Smooth muscle cell (in vitro differentiated cells): ENCODE measurements around the gene CD82. TPM values are rescaled to one million over a fixed set of nuclear protein-coding genes. Genes with fewer than 3 reads are reported as not detected.
A peak's percentile ranks its signal among the peaks of the same experiment; 100 is the strongest.

ENCODE experiments used
- DNase-seq: peaks from one replicate; lab custom pipeline; 2025; ENCODE audit not compliant: unreplicated experiment; lab: John Stamatoyannopoulos, UW
- H2AFZ ChIP-seq: fragments of 200-600 bp; sonication (generic); 2 replicates; pipeline ENCODE4 v1.6.0; 2016; ENCODE audit warnings: antibody characterized with exemption, low read depth, mild to moderate bottlenecking
- H3F3A ChIP-seq: fragments of 200-600 bp; sonication (generic); 2 replicates; pipeline ENCODE4 v1.6.0; 2017; ENCODE audit warnings: antibody characterized with exemption, low read depth
- H3K27ac ChIP-seq: fragments of 200-600 bp; sonication (generic); 2 replicates; pipeline ENCODE4 v1.5.1; 2016; ENCODE audit warnings: low read depth, mild to moderate bottlenecking
- H3K27me3 ChIP-seq: fragments of 200-600 bp; sonication (generic); 2 replicates; pipeline ENCODE4 v1.6.1; 2016; ENCODE audit warnings: low read depth, mild to moderate bottlenecking
- H3K36me3 ChIP-seq: fragments of 200-600 bp; sonication (generic); 2 replicates; pipeline ENCODE4 v1.5.1; 2016; ENCODE audit warnings: low read depth
- H3K4me1 ChIP-seq: fragments of 200-600 bp; sonication (generic); 2 replicates; pipeline ENCODE4 v1.5.1; 2016; ENCODE audit warnings: low read depth
- H3K4me2 ChIP-seq: fragments of 200-600 bp; sonication (generic); 2 replicates; pipeline ENCODE4 v1.6.0; 2016; ENCODE audit warnings: mild to moderate bottlenecking
- H3K4me3 ChIP-seq: fragments of 200-600 bp; sonication (generic); 2 replicates; pipeline ENCODE4 v1.5.1; 2016; ENCODE audit warnings: mild to moderate bottlenecking
- H3K79me2 ChIP-seq: fragments of 200-600 bp; sonication (generic); 2 replicates; pipeline ENCODE4 v1.6.0; 2016; ENCODE audit warnings: low read depth, mild to moderate bottlenecking
- H3K9ac ChIP-seq: fragments of 200-600 bp; sonication (generic); 2 replicates; pipeline ENCODE4 v1.6.0; 2016; ENCODE audit warnings: low read depth
- H3K9me3 ChIP-seq: fragments of 200-600 bp; sonication (generic); replicated peaks from 2 replicates; pipeline ENCODE4 v1.5.1; 2016; ENCODE audit warnings: low read depth
- H4K20me1 ChIP-seq: fragments of 200-600 bp; sonication (generic); 2 replicates; pipeline ENCODE4 v1.6.0; 2016; ENCODE audit warnings: low read depth
- WGBS: methylation state at CpG from one replicate; pipeline ENCODE4 v1.1.7; 2016; ENCODE audit warnings: low lambda C conversion rate; 5-methylcytosine and 5-hydroxymethylcytosine counted together
- polyA plus RNA-seq: library from polyadenylated mRNA; unstranded; fragments of >200 nt; fragmentation: Nextera tagmentation; extraction: Ambion mirVana; gene quantifications from 2 replicates; pipeline ENCODE4 v1.2.1, GENCODE V29; 2016
- total RNA-seq: library from RNA; depleted of rRNA; stranded (reverse); fragments of >200 nt; gene quantifications from 2 replicates; pipeline ENCODE4 v1.2.3, GENCODE V29; 2014
- TF ChIP-seq, protein P1 (sequence below): fragments of 200-600 bp; sonication (generic); IDR thresholded peaks from 2 replicates; pipeline ENCODE4 v1.5.1; 2017; ENCODE audit warnings: borderline replicate concordance, mild to moderate bottlenecking, antibody characterized with exemption; ENCODE audit not compliant: insufficient read depth, poor library complexity, severe bottlenecking

Gene CD82
- total and polyA plus RNA-seq, 2 experiments from 2014 or later: 58.6 to 270 TPM

DNA sequence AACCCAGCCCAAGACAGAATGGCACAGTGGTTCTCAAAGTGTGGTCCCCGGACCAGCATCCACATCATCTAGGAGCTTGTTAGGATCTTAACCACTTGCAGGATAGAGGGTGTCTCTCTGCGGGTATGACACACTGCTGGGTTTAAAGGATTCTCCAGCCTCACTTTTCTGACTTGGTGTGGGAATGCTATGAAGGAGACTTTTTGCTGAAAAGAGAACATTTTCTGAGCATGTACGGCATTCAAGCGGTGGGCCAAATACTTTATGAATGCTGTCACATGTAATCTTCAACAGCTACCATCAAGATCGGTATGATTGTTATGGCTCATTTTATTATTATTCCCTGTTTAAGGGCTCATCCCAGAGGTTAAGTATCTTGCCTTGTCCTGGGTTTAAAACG lies 1.8 kb upstream of the CD82 start:
- peaks cover 39% of the 10 kb centered on the region for H3K4me1 ChIP-seq
- H3K9me3 ChIP-seq: no peaks in the 10 kb centered on the region
- H2AFZ ChIP-seq: no peak overlapping the region
- peak overlapping the region; percentile 84 for H3K4me2 ChIP-seq
- peaks cover 11% of the 10 kb centered on the region for H3K79me2 ChIP-seq
- peak overlapping the region; percentile 97 for H3K27ac ChIP-seq
- H3K9ac ChIP-seq: no peak overlapping the region
- DNase-seq: no peak
- H3K27me3 ChIP-seq: no peaks in the 10 kb centered on the region
- H3K4me3 ChIP-seq: no peak overlapping the region
- WGBS: 46% methylated on average over 6 of the region's 6 CpGs
- H3K36me3 ChIP-seq: no peaks in the 10 kb centered on the region
- H3F3A ChIP-seq: peaks cover 10% of the 10 kb centered on the region
- TF ChIP-seq, protein P1, sequence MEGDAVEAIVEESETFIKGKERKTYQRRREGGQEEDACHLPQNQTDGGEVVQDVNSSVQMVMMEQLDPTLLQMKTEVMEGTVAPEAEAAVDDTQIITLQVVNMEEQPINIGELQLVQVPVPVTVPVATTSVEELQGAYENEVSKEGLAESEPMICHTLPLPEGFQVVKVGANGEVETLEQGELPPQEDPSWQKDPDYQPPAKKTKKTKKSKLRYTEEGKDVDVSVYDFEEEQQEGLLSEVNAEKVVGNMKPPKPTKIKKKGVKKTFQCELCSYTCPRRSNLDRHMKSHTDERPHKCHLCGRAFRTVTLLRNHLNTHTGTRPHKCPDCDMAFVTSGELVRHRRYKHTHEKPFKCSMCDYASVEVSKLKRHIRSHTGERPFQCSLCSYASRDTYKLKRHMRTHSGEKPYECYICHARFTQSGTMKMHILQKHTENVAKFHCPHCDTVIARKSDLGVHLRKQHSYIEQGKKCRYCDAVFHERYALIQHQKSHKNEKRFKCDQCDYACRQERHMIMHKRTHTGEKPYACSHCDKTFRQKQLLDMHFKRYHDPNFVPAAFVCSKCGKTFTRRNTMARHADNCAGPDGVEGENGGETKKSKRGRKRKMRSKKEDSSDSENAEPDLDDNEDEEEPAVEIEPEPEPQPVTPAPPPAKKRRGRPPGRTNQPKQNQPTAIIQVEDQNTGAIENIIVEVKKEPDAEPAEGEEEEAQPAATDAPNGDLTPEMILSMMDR: no peak
- H4K20me1 ChIP-seq: no peaks in the 10 kb centered on the region

GRCh38 chr11:44564166-44564565 lies 1.3 kb upstream of the CD82 start:
- Histone ChIP-seq H3K4me1 (peaks cover 36% of the 10 kb centered on the region), H3K4me2 (peak overlapping the region; percentile 84), H3K27ac (peak overlapping the region; percentile 97), H3K4me3 (no peak overlapping the region), H3K36me3 (no peaks in the 10 kb centered on the region), H2AFZ (no peak overlapping the region), H3K79me2 (peaks cover 11% of the 10 kb centered on the region), H3K27me3 (no peaks in the 10 kb centered on the region), H3F3A (peaks cover 10% of the 10 kb centered on the region), H4K20me1 (no peaks in the 10 kb centered on the region), H3K9me3 (no peaks in the 10 kb centered on the region), H3K9ac (peak overlapping the region; percentile 84)
- no peak for DNase-seq
- WGBS: 69% methylated on average over 7 of the region's 7 CpGs
- TF ChIP-seq, protein P1: no peak

DNA sequence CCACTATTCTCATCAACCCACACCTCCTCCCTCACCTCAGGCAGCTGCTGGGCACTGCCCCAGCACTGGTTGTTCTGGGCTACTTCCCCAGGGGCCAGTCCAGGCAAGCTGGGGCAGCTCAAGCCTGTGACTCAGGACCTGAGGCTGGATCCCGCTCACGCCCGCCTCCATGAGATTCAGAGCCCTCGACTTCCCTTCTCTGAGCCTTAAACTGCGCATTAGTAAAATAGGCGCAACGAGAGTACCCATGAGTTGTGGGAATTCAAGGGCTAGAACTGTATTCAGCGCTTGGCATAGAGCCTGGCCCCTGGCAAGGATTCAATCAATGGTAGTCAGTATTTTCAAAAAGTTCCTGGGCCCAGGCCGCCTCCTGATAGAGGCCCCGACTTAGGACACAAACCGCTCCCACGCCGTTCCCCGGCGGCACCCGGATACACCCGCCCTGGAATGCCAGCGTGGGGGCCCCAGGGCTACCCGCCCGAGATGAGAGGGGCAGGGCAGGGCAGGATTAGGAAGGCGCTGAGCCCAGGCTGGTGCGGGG lies 723 bp upstream of the CD82 start:
- H3K4me3 ChIP-seq: peak overlapping the region; percentile 49
- H3K4me1 ChIP-seq: peaks cover 36% of the 10 kb centered on the region
- peaks cover 11% of the 10 kb centered on the region for H3K79me2 ChIP-seq
- H3K4me2 ChIP-seq: peak overlapping the region; percentile 84
- peak overlapping the region; percentile 97 for H3K27ac ChIP-seq
- H3K27me3 ChIP-seq: no peaks in the 10 kb centered on the region
- H3K9ac ChIP-seq: peak overlapping the region; percentile 84
- no peaks in the 10 kb centered on the region for H3K36me3 ChIP-seq
- peaks cover 15% of the 10 kb centered on the region for H3F3A ChIP-seq
- DNase-seq: no peak
- TF ChIP-seq, protein P1: no peak
- H3K9me3 ChIP-seq: no peaks in the 10 kb centered on the region
- H4K20me1 ChIP-seq: no peaks in the 10 kb centered on the region
- 2% methylated on average over 21 of the region's 22 CpGs for WGBS
- peak overlapping the region; percentile 93 for H2AFZ ChIP-seq
